Measurements from ENCODE around the gene ABLIM3.

DNA sequence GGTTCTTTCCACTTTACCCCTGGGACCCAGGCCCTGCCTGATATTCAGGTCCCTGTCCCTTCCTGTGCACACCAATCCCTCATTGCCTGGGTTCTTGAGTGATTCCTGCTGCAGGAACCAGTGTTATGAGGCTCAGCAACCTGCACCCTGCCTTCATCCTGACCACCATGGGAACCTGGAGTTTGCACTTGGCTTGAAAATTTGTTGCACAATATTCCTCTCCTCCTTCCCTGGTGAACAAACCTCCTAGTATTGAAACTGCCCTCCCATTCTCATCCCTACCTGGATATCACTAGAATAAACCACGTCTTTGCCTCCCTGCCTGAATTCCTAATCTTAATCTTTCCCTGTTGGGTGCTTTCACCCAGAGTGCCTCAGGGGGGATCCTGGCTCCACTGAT, 78.3 kb downstream of the ABLIM3 start:
- TF ChIP-seq POLR2A (IDR thresholded peaks at IDR 0.05), result no peak
- TF ChIP-seq, protein P1, sequence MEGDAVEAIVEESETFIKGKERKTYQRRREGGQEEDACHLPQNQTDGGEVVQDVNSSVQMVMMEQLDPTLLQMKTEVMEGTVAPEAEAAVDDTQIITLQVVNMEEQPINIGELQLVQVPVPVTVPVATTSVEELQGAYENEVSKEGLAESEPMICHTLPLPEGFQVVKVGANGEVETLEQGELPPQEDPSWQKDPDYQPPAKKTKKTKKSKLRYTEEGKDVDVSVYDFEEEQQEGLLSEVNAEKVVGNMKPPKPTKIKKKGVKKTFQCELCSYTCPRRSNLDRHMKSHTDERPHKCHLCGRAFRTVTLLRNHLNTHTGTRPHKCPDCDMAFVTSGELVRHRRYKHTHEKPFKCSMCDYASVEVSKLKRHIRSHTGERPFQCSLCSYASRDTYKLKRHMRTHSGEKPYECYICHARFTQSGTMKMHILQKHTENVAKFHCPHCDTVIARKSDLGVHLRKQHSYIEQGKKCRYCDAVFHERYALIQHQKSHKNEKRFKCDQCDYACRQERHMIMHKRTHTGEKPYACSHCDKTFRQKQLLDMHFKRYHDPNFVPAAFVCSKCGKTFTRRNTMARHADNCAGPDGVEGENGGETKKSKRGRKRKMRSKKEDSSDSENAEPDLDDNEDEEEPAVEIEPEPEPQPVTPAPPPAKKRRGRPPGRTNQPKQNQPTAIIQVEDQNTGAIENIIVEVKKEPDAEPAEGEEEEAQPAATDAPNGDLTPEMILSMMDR (IDR thresholded peaks at IDR 0.05), result no peak
